SKM-1 treated with dmso at 0.1 percent for 144 hours (cell line): Measurements from ENCODE around the gene NCK2.
"Not testable (repeated sequence)": the region's sequence is repeated elsewhere in the genome, so short reads cannot be mapped to it uniquely, and the experiment has no call there.

Source experiments
- DNase-seq: peaks from one replicate; lab custom pipeline; 2025; ENCODE audit not compliant: unreplicated experiment; lab: John Stamatoyannopoulos, UW

NCK2 gene

GRCh38 chr2:105754011-105754410 is 9.3 kb downstream of the NCK2 start:
- no peak for DNase-seq

DNA sequence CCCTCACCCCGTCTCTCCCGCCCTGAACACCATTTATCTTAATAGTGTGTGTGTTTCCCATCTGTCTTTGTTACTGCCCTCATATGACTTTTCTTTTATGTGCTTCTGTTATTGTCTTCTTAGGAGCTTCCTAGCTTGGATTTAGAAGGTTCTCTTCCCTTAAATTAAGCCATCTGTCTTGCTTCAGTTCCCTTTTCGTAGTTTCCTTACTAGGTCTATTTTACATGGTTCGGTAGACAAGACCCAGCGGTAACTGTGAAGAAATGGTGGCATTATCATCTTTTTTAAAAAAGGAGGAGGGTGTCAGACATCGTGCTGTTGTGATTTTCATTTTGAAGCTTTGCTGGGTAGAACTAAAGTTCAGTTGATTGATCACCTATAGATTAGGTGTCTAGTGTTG is 10.3 kb downstream of the NCK2 start:
- peak; percentile 36 for DNase-seq

GRCh38 chr2:105755895-105756294 is 11.2 kb downstream of the NCK2 start:
- DNase-seq: no peak

DNA sequence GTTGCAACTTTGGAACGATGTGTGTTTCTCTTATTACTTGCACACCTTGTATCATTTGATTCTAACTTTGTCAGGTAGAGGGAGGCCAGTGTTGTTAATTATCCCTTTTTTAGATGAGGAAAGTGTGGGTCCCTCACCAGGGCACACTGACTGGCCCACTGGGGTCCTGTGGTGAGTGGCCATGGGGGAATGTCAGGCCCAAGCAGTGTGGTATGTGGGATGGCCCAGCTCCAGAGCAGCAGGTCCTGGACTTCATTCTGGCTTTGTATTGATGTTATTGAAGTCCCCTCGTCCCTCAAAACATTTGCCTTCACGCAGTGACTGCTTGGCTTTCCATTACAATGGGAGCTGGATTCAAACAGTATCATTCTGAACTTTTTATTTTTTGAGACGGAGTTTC is 11.7 kb downstream of the NCK2 start:
- DNase-seq: no peak

DNA sequence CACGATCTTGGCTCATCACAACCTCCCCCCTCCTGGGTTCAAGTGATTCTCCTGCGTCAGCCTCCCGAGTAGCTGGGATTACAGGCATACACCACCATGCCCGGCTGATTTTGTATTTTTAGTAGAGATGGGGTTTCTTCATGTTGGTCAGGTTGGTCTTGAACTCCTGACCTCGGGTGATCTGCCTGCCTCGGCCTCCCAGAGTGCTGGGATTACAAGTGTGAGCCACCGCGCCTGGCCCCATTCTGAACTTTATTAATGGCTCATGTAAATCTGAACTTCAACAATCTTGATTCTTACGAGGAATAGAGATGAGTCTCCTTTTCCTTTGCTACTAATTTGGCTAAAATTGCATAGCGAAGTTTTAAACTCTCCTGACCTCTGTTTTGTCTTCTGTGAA is 12.2 kb downstream of the NCK2 start:
- DNase-seq: not testable (repeated sequence)

DNA sequence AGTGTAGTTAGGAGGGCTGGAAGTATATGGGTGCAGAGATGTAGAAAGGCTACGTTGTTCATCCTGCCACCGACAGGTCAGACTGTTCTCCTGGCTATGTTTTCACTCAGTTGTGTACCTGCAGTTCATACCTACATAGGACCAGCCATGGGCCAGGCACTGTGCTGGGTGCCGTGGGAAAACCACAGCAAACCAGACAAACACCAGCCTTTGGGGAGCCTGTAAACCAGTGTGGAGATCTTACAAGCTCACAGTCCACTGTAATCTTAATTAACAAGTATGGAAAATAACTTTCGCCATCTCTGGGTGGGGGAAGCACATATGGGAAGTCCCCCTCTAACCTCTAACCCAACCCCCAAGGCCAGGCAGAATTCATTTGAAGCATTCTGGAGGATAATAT is 12.7 kb downstream of the NCK2 start:
- DNase-seq: no peak

- DNase-seq: no peak
Measured at GRCh38 chr2:105760191-105760590, 15.5 kb downstream of the NCK2 start.

DNA sequence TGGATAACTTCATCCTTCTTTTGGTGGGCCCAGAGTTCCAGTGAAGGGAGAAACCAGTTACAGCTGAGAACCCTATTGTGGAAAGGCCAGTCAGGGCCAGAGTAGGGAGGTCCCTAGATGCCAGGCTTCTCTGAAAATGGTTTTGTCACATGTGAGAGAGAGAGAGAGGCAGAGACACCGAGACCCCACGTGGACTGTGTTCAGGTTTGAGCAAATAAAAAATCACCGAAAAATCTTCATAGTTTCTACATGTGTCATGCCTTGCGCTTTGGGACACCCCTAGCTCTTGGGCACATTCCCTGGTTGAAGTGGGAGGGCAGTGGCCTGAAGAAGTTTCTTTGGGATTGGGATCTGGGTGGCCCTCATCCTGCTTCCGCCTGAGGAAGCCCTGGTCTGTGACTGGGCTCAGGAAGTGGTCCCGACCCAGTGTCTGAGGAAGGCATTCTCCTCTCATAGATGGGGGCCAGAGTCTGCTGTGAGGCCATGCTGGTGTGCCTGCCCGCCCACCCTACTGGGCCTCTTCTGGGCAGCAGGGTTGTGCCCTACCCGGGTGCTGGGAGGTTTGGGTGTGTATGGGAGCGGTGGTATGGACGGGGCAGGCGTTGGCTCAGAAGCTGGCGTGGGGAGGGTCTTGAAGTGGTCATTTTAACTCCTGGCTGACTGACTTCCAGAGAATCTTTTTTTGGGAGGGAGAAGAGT is 16.1 kb downstream of the NCK2 start:
- DNase-seq: no peak

GRCh38 chr2:105761931-105762515 is 17.3 kb downstream of the NCK2 start:
- DNase-seq: no peak

- DNase-seq: no peak
Measured at GRCh38 chr2:105763076-105763475, 18.4 kb downstream of the NCK2 start.

GRCh38 chr2:105764059-105764458 is 19.3 kb downstream of the NCK2 start:
- no peak for DNase-seq

GRCh38 chr2:105765415-105766299 is 20.9 kb downstream of the NCK2 start:
- no peak for DNase-seq

DNA sequence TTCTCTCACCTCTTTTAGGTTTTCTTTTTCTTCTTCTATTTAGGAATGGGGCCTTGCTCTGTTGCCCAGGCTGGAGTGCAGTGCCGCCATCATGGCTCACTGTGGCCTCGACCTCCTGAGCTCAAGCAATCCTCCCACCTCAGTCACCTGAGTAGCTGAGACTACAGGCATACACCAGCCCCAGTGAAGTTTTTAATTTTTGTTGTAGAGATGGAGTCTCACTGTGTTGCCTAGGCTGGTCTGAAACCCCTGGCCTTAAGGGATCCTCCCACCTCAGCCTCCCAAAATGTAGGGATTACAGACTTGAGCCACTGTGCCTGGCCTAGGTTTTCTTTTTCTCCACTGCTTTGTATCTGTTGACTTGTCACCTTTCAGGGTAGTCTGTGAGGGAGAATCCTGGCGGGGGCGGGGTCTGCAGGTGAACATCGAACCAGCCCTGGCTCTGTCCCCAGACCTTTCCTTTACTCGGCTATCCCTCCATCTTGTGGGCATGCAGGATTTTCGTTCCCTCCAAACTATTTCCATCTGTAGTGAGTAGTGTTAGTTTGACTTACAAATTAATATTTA is 21.7 kb downstream of the NCK2 start:
- no peak for DNase-seq

DNA sequence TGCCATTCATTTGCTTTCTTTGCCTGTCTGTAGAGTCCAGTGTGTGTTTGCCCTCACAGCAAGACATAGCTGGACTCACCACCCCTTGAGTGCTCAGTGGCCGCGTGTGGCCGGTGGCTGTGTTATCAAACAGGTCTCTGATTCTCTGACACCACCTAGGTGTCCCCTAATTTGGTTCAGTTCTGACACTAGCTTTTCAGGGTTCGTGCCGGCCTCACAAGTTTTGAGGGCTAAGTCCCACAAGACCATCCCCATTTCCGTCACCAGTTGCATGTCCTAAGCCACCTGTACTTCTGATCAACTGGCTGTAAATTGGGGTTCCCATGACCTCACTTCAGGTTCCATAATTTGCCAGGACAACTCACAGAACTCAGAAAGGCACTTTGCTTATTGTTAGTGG is 23.5 kb downstream of the NCK2 start:
- no peak for DNase-seq

- DNase-seq: no peak
Measured at GRCh38 chr2:105768961-105769452, 24.3 kb downstream of the NCK2 start.

- no peak for DNase-seq
Measured at GRCh38 chr2:105769504-105769903, 24.8 kb downstream of the NCK2 start.

- DNase-seq: no peak
Measured at GRCh38 chr2:105770149-105770548, 25.4 kb downstream of the NCK2 start.

- DNase-seq: not testable (repeated sequence)
Measured at GRCh38 chr2:105771291-105771690, 26.6 kb downstream of the NCK2 start.

DNA sequence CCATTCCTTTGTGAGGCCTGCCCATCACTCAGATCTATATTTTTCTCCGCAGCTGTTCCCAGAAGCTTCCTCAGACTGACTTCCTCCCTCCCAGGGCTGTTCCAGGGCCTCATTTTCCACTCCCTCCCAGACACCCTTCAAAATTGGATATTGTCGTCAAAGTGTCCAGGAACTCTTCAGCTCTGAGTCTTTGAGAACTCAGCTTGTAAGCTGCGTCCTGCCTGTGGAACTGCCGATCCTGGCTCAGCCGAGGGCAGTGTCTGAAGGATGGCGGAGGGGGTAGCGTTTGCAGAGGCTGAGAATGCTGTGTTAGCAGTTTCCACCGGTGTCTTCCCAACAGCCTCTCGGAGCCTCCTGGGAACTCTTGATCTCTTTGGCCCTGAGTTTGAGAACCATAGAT is 27.1 kb downstream of the NCK2 start:
- no peak for DNase-seq

GRCh38 chr2:105772362-105772761 is 27.6 kb downstream of the NCK2 start:
- no peak for DNase-seq

GRCh38 chr2:105773568-105773967 is 28.9 kb downstream of the NCK2 start:
- no peak for DNase-seq
